PC-9 (cell line): ENCODE results near the gene RMI2. TPM values are rescaled to one million over a fixed set of nuclear protein-coding genes. Genes with fewer than 3 reads are reported as not detected.

Source experiments
- BruUV-seq: library from RNA; stranded (reverse); fragments of 400-500 nt; replicated peaks from 2 replicates; lab custom pipeline; 2021; lab: Mats Ljungman, UMichigan
- CTCF ChIA-PET: fragments of 300-600 bp; sonication (Branson Sonifier 250); formaldehyde crosslinking; loops from one replicate; lab custom pipeline; 2022; ENCODE audit warnings: antibody characterized with exemption; lab: Charles Lee
- POLR2A ChIA-PET: fragments of 300-600 bp; sonication (Branson Sonifier 250); formaldehyde crosslinking; loops from one replicate; lab custom pipeline; 2022; ENCODE audit warnings: antibody characterized with exemption; ENCODE audit not compliant: unreplicated experiment; lab: Charles Lee
- DNase-seq, 2 experiments: peaks; one replicate each; pipeline versions ENCODE4 v3.0.0 to v3.0.0-alpha.2; 2015 to 2022; ENCODE audit warnings: mixed read lengths in 1 of 2
- H2AFZ ChIP-seq: fragments of 200-600 bp; sonication (generic); 2 replicates; pipeline ENCODE4 v1.8.1; 2017; ENCODE audit warnings: antibody characterized with exemption
- H3F3A ChIP-seq: fragments of 200-600 bp; sonication (generic); 2 replicates; pipeline ENCODE4 v1.8.1; 2017; ENCODE audit warnings: antibody characterized with exemption, mild to moderate bottlenecking, low read depth; ENCODE audit not compliant: insufficient read depth
- H3K27ac ChIP-seq: fragments of 200-600 bp; sonication (generic); 2 replicates; pipeline ENCODE4 v1.6.1; 2016; ENCODE audit warnings: mixed run types
- H3K27me3 ChIP-seq: fragments of 200-600 bp; sonication (generic); 2 replicates; pipeline ENCODE4 v1.6.1; 2016; ENCODE audit warnings: low read depth, mixed run types; ENCODE audit not compliant: insufficient read depth
- H3K36me3 ChIP-seq: fragments of 200-600 bp; sonication (generic); 2 replicates; pipeline ENCODE4 v1.6.1; 2016; ENCODE audit warnings: low read depth, mixed run types
- H3K4me1 ChIP-seq: fragments of 200-600 bp; sonication (generic); replicated peaks from 2 replicates; pipeline ENCODE4 v1.6.1; 2016; ENCODE audit warnings: mixed run types; ENCODE audit not compliant: insufficient read depth
- H3K4me2 ChIP-seq: fragments of 200-600 bp; sonication (generic); 2 replicates; pipeline ENCODE4 v1.6.1; 2017; ENCODE audit warnings: mixed run types
- H3K4me3 ChIP-seq: fragments of 200-600 bp; sonication (generic); 2 replicates; pipeline ENCODE4 v1.6.1; 2016; ENCODE audit warnings: mixed run types
- H3K79me2 ChIP-seq: fragments of 200-600 bp; sonication (generic); 2 replicates; pipeline ENCODE4 v1.6.1; 2017; ENCODE audit warnings: low read depth, mixed run types
- H3K9me2 ChIP-seq: fragments of 200-600 bp; sonication (generic); 2 replicates; pipeline ENCODE4 v1.8.1; 2017; ENCODE audit warnings: mild to moderate bottlenecking; ENCODE audit not compliant: insufficient read depth
- H3K9me3 ChIP-seq: fragments of 200-600 bp; sonication (generic); 2 replicates; pipeline ENCODE4 v1.8.1; 2016; ENCODE audit warnings: low read depth; ENCODE audit not compliant: insufficient read depth
- H4K20me1 ChIP-seq: fragments of 200-600 bp; sonication (generic); 2 replicates; pipeline ENCODE4 v1.8.1; 2017; ENCODE audit not compliant: insufficient read depth
- CTCF ChIP-seq: fragments of 200-600 bp; sonication (generic); conservative IDR thresholded peaks from 2 replicates; pipeline ENCODE4 v1.6.1; 2017; ENCODE audit warnings: mixed run types, antibody characterized with exemption, mild to moderate bottlenecking, moderate library complexity
- EZH2 ChIP-seq: fragments of 200-600 bp; sonication (generic); IDR thresholded peaks from 2 replicates; pipeline ENCODE4 v1.8.0; 2017; ENCODE audit warnings: antibody characterized with exemption, low read depth
- intact Hi-C: fragments of 100-400 bp; cut with micrococcal nuclease; formaldehyde crosslinking; loops from one replicate; pipeline ENCODE4 v1.10.0; 2022; ENCODE audit not compliant: unreplicated experiment
- total RNA-seq: library from RNA; stranded (reverse); gene quantifications from 2 replicates; pipeline ENCODE4 v1.2.3, GENCODE V29; 2021

The RMI2 gene
- total RNA-seq, 1 experiment from 2014 or later, result 38.0 TPM

GRCh38 chr16:11372073-11372828 lies 27.0 kb downstream of the RMI2 start:
- no peaks in the 10 kb centered on the region for H3K9me2 ChIP-seq
- TF ChIP-seq CTCF (peak; percentile 5; the same call in 1 of the 2 replicates), EZH2 (no peak)
- ChIA-PET CTCF (interaction anchor here (0.6 to 1.6 kb wide), 3 partner anchors 17 to 526 kb away, joined by 3 to 13 read pairs (median 3); no protein-coding TSS in a partner anchor), POLR2A (no interaction called here)
- no peaks in the 10 kb centered on the region for H3F3A ChIP-seq
- no peak overlapping the region for H3K4me2 ChIP-seq
- H3K27me3 ChIP-seq, result no peaks in the 10 kb centered on the region
- H3K79me2 ChIP-seq, result no peaks in the 10 kb centered on the region
- peak in 1 of 2 experiments; percentile 9 for DNase-seq
- no peak overlapping the region for H2AFZ ChIP-seq
- H3K36me3 ChIP-seq, result no peaks in the 10 kb centered on the region
- no peaks in the 10 kb centered on the region for H3K4me1 ChIP-seq
- H4K20me1 ChIP-seq, result no peaks in the 10 kb centered on the region
- no peak overlapping the region for H3K4me3 ChIP-seq
- intact Hi-C loops, result no loop called here
- no TSS peak for BruUV-seq
- H3K9me3 ChIP-seq, result no peaks in the 10 kb centered on the region
- H3K27ac ChIP-seq, result no peak overlapping the region

GRCh38 chr16:11372829-11373306 lies 27.6 kb downstream of the RMI2 start:
- no peak overlapping the region for H3K4me2 ChIP-seq
- POLR2A ChIA-PET, result no interaction called here
- peak in 1 of 2 experiments; percentile 12 for DNase-seq
- H3K4me1 ChIP-seq, result no peaks in the 10 kb centered on the region
- no peaks in the 10 kb centered on the region for H4K20me1 ChIP-seq
- no peaks in the 10 kb centered on the region for H3K36me3 ChIP-seq
- TF ChIP-seq EZH2, result no peak
- TF ChIP-seq CTCF, result no peak
- H3K27ac ChIP-seq, result no peak overlapping the region
- no peak overlapping the region for H2AFZ ChIP-seq
- no peaks in the 10 kb centered on the region for H3F3A ChIP-seq
- no peaks in the 10 kb centered on the region for H3K79me2 ChIP-seq
- no peak overlapping the region for H3K4me3 ChIP-seq
- H3K9me2 ChIP-seq, result no peaks in the 10 kb centered on the region
- BruUV-seq, result no TSS peak
- H3K27me3 ChIP-seq, result no peaks in the 10 kb centered on the region
- CTCF ChIA-PET, result interaction anchor here (1.6 kb wide), 1 partner anchor 16 kb away, joined by 3 read pairs; no protein-coding TSS in a partner anchor
- intact Hi-C loops, result no loop called here
- no peaks in the 10 kb centered on the region for H3K9me3 ChIP-seq

GRCh38 chr16:11374255-11374654 lies 29.0 kb downstream of the RMI2 start:
- intact Hi-C loops, result no loop called here
- no peak for TF ChIP-seq CTCF
- TF ChIP-seq EZH2, result no peak
- no peaks in the 10 kb centered on the region for H3K27me3 ChIP-seq
- H3K27ac ChIP-seq, result no peak overlapping the region
- H3K79me2 ChIP-seq, result no peaks in the 10 kb centered on the region
- H4K20me1 ChIP-seq, result no peaks in the 10 kb centered on the region
- H3K4me1 ChIP-seq, result no peaks in the 10 kb centered on the region
- POLR2A ChIA-PET, result interaction anchor here (0.8 kb wide), 1 partner anchor 8 kb away, joined by 5 read pairs; no protein-coding TSS in a partner anchor
- H3K4me3 ChIP-seq, result no peak overlapping the region
- H3F3A ChIP-seq, result no peaks in the 10 kb centered on the region
- no peak for DNase-seq
- H3K4me2 ChIP-seq, result no peak overlapping the region
- H2AFZ ChIP-seq, result no peak overlapping the region
- H3K9me3 ChIP-seq, result no peaks in the 10 kb centered on the region
- no peaks in the 10 kb centered on the region for H3K9me2 ChIP-seq
- no TSS peak for BruUV-seq
- CTCF ChIA-PET, result no interaction called here
- no peaks in the 10 kb centered on the region for H3K36me3 ChIP-seq
